DMS114 treated with DMSO at 0.1 percent for 48 hours (cell line): ENCODE measurements around the gene POU6F2.
"Not testable (repeated sequence)": the region's sequence is repeated elsewhere in the genome, so short reads cannot be mapped to it uniquely, and the experiment has no call there.

Experiments used
- DNase-seq: peaks from one replicate; lab custom pipeline; 2025; ENCODE audit not compliant: unreplicated experiment; lab: John Stamatoyannopoulos, UW

Gene POU6F2

GRCh38 chr7:39183796-39184195 is 206.1 kb downstream of the POU6F2 start:
- no peak for DNase-seq

- DNase-seq = no peak
Measured at GRCh38 chr7:39184391-39184790, 206.7 kb downstream of the POU6F2 start.

GRCh38 chr7:39186131-39186530 is 208.4 kb downstream of the POU6F2 start:
- no peak for DNase-seq

- DNase-seq = no peak
Measured at GRCh38 chr7:39186671-39187070, 209.0 kb downstream of the POU6F2 start.

GRCh38 chr7:39187130-39187529 is 209.4 kb downstream of the POU6F2 start:
- no peak for DNase-seq

- no peak for DNase-seq
Measured at GRCh38 chr7:39192476-39192875, 214.8 kb downstream of the POU6F2 start.

- DNase-seq = not testable (repeated sequence)
Measured at GRCh38 chr7:39194388-39194787, 216.7 kb downstream of the POU6F2 start.

GRCh38 chr7:39195967-39196366 is 218.3 kb downstream of the POU6F2 start:
- no peak for DNase-seq

GRCh38 chr7:39197831-39198230 is 220.1 kb downstream of the POU6F2 start:
- DNase-seq = no peak

GRCh38 chr7:39198556-39198955 is 220.8 kb downstream of the POU6F2 start:
- DNase-seq = no peak

- DNase-seq = no peak
Measured at GRCh38 chr7:39199006-39199405, 221.3 kb downstream of the POU6F2 start.

- no peak for DNase-seq
Measured at GRCh38 chr7:39199951-39200350, 222.2 kb downstream of the POU6F2 start.

- no peak for DNase-seq
Measured at GRCh38 chr7:39202041-39202440, 224.3 kb downstream of the POU6F2 start.

GRCh38 chr7:39210362-39210761 is 232.7 kb downstream of the POU6F2 start:
- no peak for DNase-seq

- DNase-seq = no peak
Measured at GRCh38 chr7:39211581-39211980, 233.9 kb downstream of the POU6F2 start.

GRCh38 chr7:39212876-39213275 is 235.2 kb downstream of the POU6F2 start:
- DNase-seq = no peak

- DNase-seq = no peak
Measured at GRCh38 chr7:39217783-39218182, 240.1 kb downstream of the POU6F2 start.

- no peak for DNase-seq
Measured at GRCh38 chr7:39219869-39220268, 242.2 kb downstream of the POU6F2 start.

- no peak for DNase-seq
Measured at GRCh38 chr7:39221901-39222300, 244.2 kb downstream of the POU6F2 start.

- DNase-seq = no peak
Measured at GRCh38 chr7:39228946-39229345, 251.2 kb downstream of the POU6F2 start.

GRCh38 chr7:39233851-39234529 is 256.3 kb downstream of the POU6F2 start:
- no peak for DNase-seq

GRCh38 chr7:39238234-39238869 is 260.6 kb downstream of the POU6F2 start:
- DNase-seq = no peak

- DNase-seq = no peak
Measured at GRCh38 chr7:39240864-39241263, 263.2 kb downstream of the POU6F2 start.
